ENCODE results near the gene TPMT. TPM values are rescaled to one million over a fixed set of nuclear protein-coding genes. Genes with fewer than 3 reads are reported as not detected.

TPMT gene
- total RNA-seq, 1 experiment from 2014 or later = 8.3 TPM

GRCh38 chr6:18186033-18186432, 31.2 kb upstream of the TPMT start:
- BruUV-seq (replicated peaks) = no TSS peak
- TF ChIP-seq EZH2 (IDR thresholded peaks at IDR 0.05; ENCODE audit: borderline replicate concordance, low read depth, low read length, poor library complexity, severe bottlenecking) (no peak), CTCF (conservative IDR thresholded peaks at IDR 0.05; ENCODE audit: low read depth, low read length) (no peak)
- intact Hi-C loops (cut with micrococcal nuclease; ENCODE audit: unreplicated experiment) = no loop called here
- no peak for DNase-seq (ENCODE audit: low spot score)
- Histone ChIP-seq H3K4me3 (ENCODE audit: low read depth, low read length, poor library complexity, severe bottlenecking) (no peak overlapping the region), H3K27me3 (replicated peaks; ENCODE audit: insufficient read depth, low read depth, low read length, poor library complexity) (no peaks in the 10 kb centered on the region), H3K27ac (ENCODE audit: low read depth, low read length, poor library complexity, severe bottlenecking) (no peak overlapping the region), H3K9me3 (ENCODE audit: low read depth, low read length, poor library complexity, severe bottlenecking) (no peaks in the 10 kb centered on the region), H3K4me1 (ENCODE audit: insufficient read depth, low read length, poor library complexity, severe bottlenecking) (no peaks in the 10 kb centered on the region), H3K36me3 (ENCODE audit: insufficient read depth, low read length, poor library complexity, severe bottlenecking) (no peaks in the 10 kb centered on the region)
- ChIA-PET POLR2A (ENCODE audit: low non-redundant PET) (interaction anchor here (0.6 kb wide), 1 partner anchor 17 kb away, joined by 6 read pairs; no protein-coding TSS in a partner anchor), CTCF (no interaction called here)

DNA sequence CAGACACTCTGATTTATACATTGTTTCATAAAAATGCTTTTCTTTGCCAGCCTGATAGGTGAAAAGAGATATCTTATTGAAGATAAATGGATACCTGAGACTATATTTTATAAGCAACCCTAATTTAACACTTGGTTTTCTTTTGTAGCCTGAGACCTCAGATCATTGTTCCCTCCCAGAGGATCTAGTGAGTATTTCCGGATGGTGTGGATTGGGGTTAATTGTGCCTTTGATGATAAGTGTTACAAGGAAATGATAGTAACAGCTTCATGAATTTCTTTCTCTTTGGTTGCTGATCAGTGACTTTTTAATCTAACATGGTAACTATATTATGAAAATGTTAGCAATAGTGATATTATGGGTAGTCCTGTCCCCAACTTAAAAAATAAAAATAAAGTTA, 30.7 kb upstream of the TPMT start:
- POLR2A ChIA-PET (ENCODE audit: low non-redundant PET) = no interaction called here
- no peak for DNase-seq (ENCODE audit: low spot score)
- intact Hi-C loops (cut with micrococcal nuclease; ENCODE audit: unreplicated experiment) = no loop called here

GRCh38 chr6:18183766-18184165, 28.9 kb upstream of the TPMT start:
- no peaks in the 10 kb centered on the region for H3K4me1 ChIP-seq (ENCODE audit: insufficient read depth, low read length, poor library complexity, severe bottlenecking)
- no TSS peak for BruUV-seq (replicated peaks)
- H3K36me3 ChIP-seq (ENCODE audit: insufficient read depth, low read length, poor library complexity, severe bottlenecking) = no peaks in the 10 kb centered on the region
- DNase-seq (ENCODE audit: low spot score) = no peak
- ChIA-PET POLR2A (ENCODE audit: low non-redundant PET) (no interaction called here), CTCF (interaction anchor here (0.6 kb wide), 1 partner anchor 244 kb away, joined by 4 read pairs; no protein-coding TSS in a partner anchor)
- no peak overlapping the region for H3K4me3 ChIP-seq (ENCODE audit: low read depth, low read length, poor library complexity, severe bottlenecking)
- H3K9me3 ChIP-seq (ENCODE audit: low read depth, low read length, poor library complexity, severe bottlenecking) = no peaks in the 10 kb centered on the region
- no peak overlapping the region for H3K27ac ChIP-seq (ENCODE audit: low read depth, low read length, poor library complexity, severe bottlenecking)
- intact Hi-C loops (cut with micrococcal nuclease; ENCODE audit: unreplicated experiment) = no loop called here
- no peaks in the 10 kb centered on the region for H3K27me3 ChIP-seq (replicated peaks; ENCODE audit: insufficient read depth, low read depth, low read length, poor library complexity)
- TF ChIP-seq EZH2 (IDR thresholded peaks at IDR 0.05; ENCODE audit: borderline replicate concordance, low read depth, low read length, poor library complexity, severe bottlenecking) (no peak), CTCF (conservative IDR thresholded peaks at IDR 0.05; ENCODE audit: low read depth, low read length) (no peak)

More for the DNA sequence above, 30.7 kb upstream of the TPMT start:
- no peak for TF ChIP-seq EZH2 (IDR thresholded peaks at IDR 0.05; ENCODE audit: borderline replicate concordance, low read depth, low read length, poor library complexity, severe bottlenecking)
- TF ChIP-seq CTCF (conservative IDR thresholded peaks at IDR 0.05; ENCODE audit: low read depth, low read length) = no peak
- Histone ChIP-seq H3K36me3 (ENCODE audit: insufficient read depth, low read length, poor library complexity, severe bottlenecking) (no peaks in the 10 kb centered on the region), H3K9me3 (ENCODE audit: low read depth, low read length, poor library complexity, severe bottlenecking) (no peaks in the 10 kb centered on the region), H3K4me3 (ENCODE audit: low read depth, low read length, poor library complexity, severe bottlenecking) (no peak overlapping the region), H3K27me3 (replicated peaks; ENCODE audit: insufficient read depth, low read depth, low read length, poor library complexity) (no peaks in the 10 kb centered on the region), H3K27ac (ENCODE audit: low read depth, low read length, poor library complexity, severe bottlenecking) (no peak overlapping the region), H3K4me1 (ENCODE audit: insufficient read depth, low read length, poor library complexity, severe bottlenecking) (no peaks in the 10 kb centered on the region)
- BruUV-seq (replicated peaks) = no TSS peak
- CTCF ChIA-PET = no interaction called here
